Prostate gland (tissue), 2 donors: ENCODE measurements around the gene ZNF382. TPM values are rescaled to one million over a fixed set of nuclear protein-coding genes. Genes with fewer than 3 reads are reported as not detected.

Experiments used
- DNase-seq: peaks from one replicate; pipeline ENCODE4 v3.0.0-alpha.2; 2019; ENCODE audit warnings: low spot score
- H3K27ac ChIP-seq, 2 donors: fragments of 200-600 bp; sonication (generic); 2 replicates each; pipeline ENCODE4 v1.5.1; 2017 to 2019
- H3K27me3 ChIP-seq: fragments of 200-600 bp; sonication (generic); replicated peaks from 2 replicates; pipeline ENCODE4 v1.5.1; 2019; ENCODE audit not compliant: insufficient read depth
- H3K36me3 ChIP-seq, 2 donors: fragments of 200-600 bp; sonication (generic); 1 replicate in 1 of 2; 2 replicates in 1 of 2; pipeline versions ENCODE4 v1.5.1 to v1.8.1; 2017 to 2019
- H3K4me1 ChIP-seq: fragments of 200-600 bp; sonication (generic); replicated peaks from 2 replicates; pipeline ENCODE4 v1.5.1; 2019
- H3K4me3 ChIP-seq, 2 donors: fragments of 200-600 bp; sonication (generic); 2 replicates each; pipeline ENCODE4 v1.5.1; 2017 to 2019
- H3K9me3 ChIP-seq: fragments of 200-600 bp; sonication (generic); 2 replicates; pipeline ENCODE4 v1.5.1; 2017
- CTCF ChIP-seq, 4 experiments: fragments of 200-600 bp in 2 of 4; fragments of 450-650 bp in 2 of 4; sonication (generic) in 2 of 4; IDR thresholded peaks; 1 replicate in 3 of 4; 2 replicates in 1 of 4; pipeline ENCODE4 v1.5.1; 2016 to 2019; ENCODE audit warnings: antibody characterized with exemption in 4 of 4, mild to moderate bottlenecking in 2 of 4, moderate library complexity in 2 of 4
- POLR2A ChIP-seq: fragments of 450-650 bp; IDR thresholded peaks from one replicate; pipeline ENCODE4 v1.6.1; 2016; ENCODE audit warnings: antibody characterized with exemption, mild to moderate bottlenecking
- POLR2AphosphoS5 ChIP-seq: sonication (generic); formaldehyde crosslinking; IDR thresholded peaks from one replicate; pipeline ENCODE4 v1.6.1; 2017; ENCODE audit warnings: antibody characterized with exemption
- WGBS: methylation state at CpG from one replicate; pipeline ENCODE4 v1.1.5; 2018; 5-methylcytosine and 5-hydroxymethylcytosine counted together
- intact Hi-C: fragments of 100-400 bp; cut with DNase I; formaldehyde crosslinking; loops from one replicate; pipeline ENCODE4 v1.14.2; 2022
- total RNA-seq, 2 donors: library from RNA; depleted of rRNA; stranded (reverse); fragments of >200 nt; gene quantifications; one replicate each; pipeline ENCODE4 v1.1.0, GENCODE V29; 2016

The ZNF382 gene
- total RNA-seq, 2 donors from 2014 or later: 9.6 to 10.9 TPM

- peak overlapping the region; percentile 54 to 64 for H3K4me3 ChIP-seq
- DNase-seq: peak; percentile 47
- intact Hi-C loops: no loop called here
- H3K4me1 ChIP-seq: no peaks in the 10 kb centered on the region
- WGBS: 1% methylated on average over 20 of the region's 21 CpGs
- peak overlapping the region; percentile 68 to 70 for H3K27ac ChIP-seq
- no peaks in the 10 kb centered on the region for H3K36me3 ChIP-seq
- TF ChIP-seq CTCF (IDR thresholded peaks at IDR 0.05) (no peak), POLR2A (no peak), POLR2AphosphoS5 (no peak)
- H3K27me3 ChIP-seq: no peaks in the 10 kb centered on the region
- H3K9me3 ChIP-seq: no peaks in the 10 kb centered on the region
Observed at GRCh38 chr19:36604656-36605100, 435 bp upstream of the ZNF382 start.

GRCh38 chr19:36605877-36606478, 865 bp downstream of the ZNF382 start:
- H3K4me1 ChIP-seq: no peaks in the 10 kb centered on the region
- no peak for DNase-seq
- peak overlapping the region; percentile 54 to 64 for H3K4me3 ChIP-seq
- no peak for TF ChIP-seq POLR2AphosphoS5
- TF ChIP-seq POLR2A: no peak
- no peak for TF ChIP-seq CTCF (IDR thresholded peaks at IDR 0.05)
- intact Hi-C loops: no loop called here
- H3K27me3 ChIP-seq: no peaks in the 10 kb centered on the region
- H3K36me3 ChIP-seq: no peaks in the 10 kb centered on the region
- no peaks in the 10 kb centered on the region for H3K9me3 ChIP-seq
- no peak overlapping the region for H3K27ac ChIP-seq
- 0% methylated on average over 1 of the region's 1 CpG for WGBS

- Histone ChIP-seq H3K9me3 (peaks cover 10% of the 10 kb centered on the region), H3K36me3 (no peaks in the 10 kb centered on the region)
- intact Hi-C loops: no loop called here
Observed at GRCh38 chr19:36627057-36627456, 21.9 kb downstream of the ZNF382 start.

GRCh38 chr19:36635342-36635741, 30.2 kb downstream of the ZNF382 start:
- 98% methylated on average over 2 of the region's 2 CpGs for WGBS
- Histone ChIP-seq H3K27ac (no peak overlapping the region), H3K36me3 (peaks cover 0 to 5% of the 10 kb centered on the region in 2 donors), H3K4me3 (no peak overlapping the region), H3K27me3 (no peaks in the 10 kb centered on the region), H3K4me1 (no peaks in the 10 kb centered on the region), H3K9me3 (no peaks in the 10 kb centered on the region)
- intact Hi-C loops: no loop called here
- no peak for DNase-seq
- TF ChIP-seq POLR2A (no peak), CTCF (IDR thresholded peaks at IDR 0.05) (no peak), POLR2AphosphoS5 (no peak)

More at GRCh38 chr19:36627057-36627456, 21.9 kb downstream of the ZNF382 start:
- Histone ChIP-seq H3K4me3 (no peak overlapping the region), H3K27me3 (no peaks in the 10 kb centered on the region), H3K4me1 (no peaks in the 10 kb centered on the region), H3K27ac (no peak overlapping the region)
- 95% methylated on average over 5 of the region's 5 CpGs for WGBS
- DNase-seq: no peak
- TF ChIP-seq POLR2A (no peak), POLR2AphosphoS5 (no peak)

- no peak for TF ChIP-seq POLR2A
- no peak for TF ChIP-seq POLR2AphosphoS5
- TF ChIP-seq CTCF (IDR thresholded peaks at IDR 0.05): no peak
- WGBS: 97% methylated on average over 5 of the region's 5 CpGs
- intact Hi-C loops: no loop called here
- no peak overlapping the region for H3K27ac ChIP-seq
- H3K4me1 ChIP-seq: no peaks in the 10 kb centered on the region
- peaks cover 0 to 5% of the 10 kb centered on the region in 2 donors for H3K36me3 ChIP-seq
- peaks cover 3% of the 10 kb centered on the region for H3K9me3 ChIP-seq
- no peaks in the 10 kb centered on the region for H3K27me3 ChIP-seq
- DNase-seq: no peak
- H3K4me3 ChIP-seq: no peak overlapping the region
Observed at GRCh38 chr19:36638862-36639510, 33.9 kb downstream of the ZNF382 start.
